Ishikawa (cell line): Measurements from ENCODE around the gene PLBD2.

Source experiments
- EGR1 ChIP-seq: IDR thresholded peaks from 2 replicates; pipeline ENCODE4 v1.6.1; 2012
- MAX ChIP-seq: IDR thresholded peaks from 2 replicates; pipeline ENCODE4 v1.6.1; 2012
- RAD21 ChIP-seq: IDR thresholded peaks from 2 replicates; pipeline ENCODE4 v1.6.1; 2012; ENCODE audit warnings: low read depth
- TCF12 ChIP-seq: IDR thresholded peaks from 2 replicates; pipeline ENCODE4 v1.6.1; 2012; ENCODE audit warnings: low read depth
- TEAD4 ChIP-seq: IDR thresholded peaks from 2 replicates; pipeline ENCODE4 v1.6.1; 2012
- ZBTB7A ChIP-seq: IDR thresholded peaks from 2 replicates; pipeline ENCODE4 v1.6.1; 2012; ENCODE audit warnings: low read depth

DNA sequence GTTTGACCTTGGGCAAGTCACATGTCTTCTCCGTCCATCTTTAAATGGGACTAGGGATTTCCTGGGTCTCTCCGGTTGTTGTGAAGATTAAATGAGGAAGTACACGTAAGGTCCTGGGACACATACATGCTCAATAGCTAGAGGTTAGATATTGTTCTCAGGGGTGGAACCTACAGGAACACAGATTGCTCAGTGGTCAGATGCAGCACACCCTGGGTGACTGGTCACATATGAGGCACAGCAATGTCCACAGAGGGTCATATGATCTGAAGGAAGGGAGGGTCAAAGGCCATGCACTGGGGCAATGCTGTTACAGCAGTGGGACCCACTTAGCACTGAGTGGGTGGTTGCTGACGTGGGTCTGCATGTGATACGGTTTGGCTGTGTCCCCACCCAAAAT lies 12.0 kb upstream of the PLBD2 start:
- TF ChIP-seq TEAD4, result no peak
- no peak for TF ChIP-seq EGR1
- TF ChIP-seq ZBTB7A, result no peak
- no peak for TF ChIP-seq TCF12
- TF ChIP-seq MAX, result no peak
- no peak for TF ChIP-seq RAD21
